AG09319 (cell line): ENCODE results near the gene ESAM.
A peak's percentile ranks its signal among the peaks of the same experiment; 100 is the strongest.

Experiments
- DNase-seq: peaks from one replicate; pipeline ENCODE4 v3.0.0-alpha.2; 2010; ENCODE audit warnings: low read depth; ENCODE audit errors: extremely low read depth
- TF ChIP-seq, protein P1 (sequence below): IDR thresholded peaks from 2 replicates; pipeline ENCODE4 v1.5.1; 2011; ENCODE audit warnings: low read depth, mild to moderate bottlenecking, inconsistent platforms, low read length, moderate library complexity

ESAM gene

DNA sequence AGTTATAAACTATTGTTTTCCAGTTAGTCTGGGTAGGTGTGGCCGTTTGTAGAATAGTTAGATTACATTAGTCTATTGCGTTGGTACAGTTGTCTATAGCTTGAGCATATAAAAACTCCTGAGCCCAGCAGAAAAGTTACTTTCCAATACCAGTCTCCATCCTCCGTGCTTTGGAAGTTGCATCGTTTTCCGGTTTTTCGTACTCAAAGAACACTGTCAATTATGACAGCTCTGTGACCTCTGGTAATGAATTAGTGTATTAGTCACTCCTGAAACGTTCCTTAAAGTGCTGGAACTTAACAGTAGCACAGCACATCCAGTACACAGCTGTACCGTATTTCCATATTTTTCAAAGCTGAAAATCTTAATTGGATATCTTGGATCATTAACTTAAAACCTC lies 38.9 kb upstream of the ESAM start:
- DNase-seq, result no peak

DNA sequence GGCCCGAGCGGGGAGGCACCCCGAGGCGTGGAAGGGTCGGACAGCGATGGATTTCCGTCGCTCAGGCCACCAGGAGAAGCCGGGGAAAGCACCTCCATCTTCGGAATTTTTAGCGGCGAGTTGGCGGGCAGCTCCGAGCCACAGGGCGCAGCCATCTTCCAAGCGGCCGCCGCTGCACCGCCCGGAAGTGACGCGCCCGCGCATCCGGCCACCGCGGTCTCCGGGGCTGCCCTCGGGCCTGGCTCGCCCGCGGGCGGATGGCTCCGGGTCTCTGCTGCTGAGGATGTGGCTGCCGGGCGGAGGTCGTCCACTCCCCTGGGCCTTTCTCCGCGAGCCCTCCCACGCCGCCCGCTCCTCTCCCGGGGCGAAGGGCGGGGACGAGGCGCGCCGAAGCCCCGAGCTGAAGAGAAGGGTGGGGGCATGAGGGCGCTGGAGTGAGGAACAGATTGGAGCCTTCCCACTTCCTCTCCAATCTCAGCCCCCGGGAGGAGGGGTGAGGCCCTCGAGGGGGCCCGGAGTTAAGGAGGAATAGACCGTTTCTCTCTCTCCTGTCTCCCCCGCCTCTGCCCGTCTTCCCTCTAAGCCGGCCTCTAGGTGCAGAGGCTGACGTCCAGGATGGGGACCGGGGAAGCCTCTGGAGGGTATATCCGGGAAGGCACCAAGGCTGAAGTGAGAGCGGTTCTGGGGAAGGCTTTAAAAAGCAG lies 38.3 kb upstream of the ESAM start, which contains the start of gene MSANTD2:
Gene MSANTD2 (minus strand): TSS at position 181 of the 704 bp plus-strand sequence. CDS start 26 bp downstream, at position 155.
- TF ChIP-seq, protein P1, sequence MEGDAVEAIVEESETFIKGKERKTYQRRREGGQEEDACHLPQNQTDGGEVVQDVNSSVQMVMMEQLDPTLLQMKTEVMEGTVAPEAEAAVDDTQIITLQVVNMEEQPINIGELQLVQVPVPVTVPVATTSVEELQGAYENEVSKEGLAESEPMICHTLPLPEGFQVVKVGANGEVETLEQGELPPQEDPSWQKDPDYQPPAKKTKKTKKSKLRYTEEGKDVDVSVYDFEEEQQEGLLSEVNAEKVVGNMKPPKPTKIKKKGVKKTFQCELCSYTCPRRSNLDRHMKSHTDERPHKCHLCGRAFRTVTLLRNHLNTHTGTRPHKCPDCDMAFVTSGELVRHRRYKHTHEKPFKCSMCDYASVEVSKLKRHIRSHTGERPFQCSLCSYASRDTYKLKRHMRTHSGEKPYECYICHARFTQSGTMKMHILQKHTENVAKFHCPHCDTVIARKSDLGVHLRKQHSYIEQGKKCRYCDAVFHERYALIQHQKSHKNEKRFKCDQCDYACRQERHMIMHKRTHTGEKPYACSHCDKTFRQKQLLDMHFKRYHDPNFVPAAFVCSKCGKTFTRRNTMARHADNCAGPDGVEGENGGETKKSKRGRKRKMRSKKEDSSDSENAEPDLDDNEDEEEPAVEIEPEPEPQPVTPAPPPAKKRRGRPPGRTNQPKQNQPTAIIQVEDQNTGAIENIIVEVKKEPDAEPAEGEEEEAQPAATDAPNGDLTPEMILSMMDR, result no peak
- peak; percentile 29 for DNase-seq

More for the DNA sequence above, 38.9 kb upstream of the ESAM start:
- TF ChIP-seq, protein P1, result no peak

DNA sequence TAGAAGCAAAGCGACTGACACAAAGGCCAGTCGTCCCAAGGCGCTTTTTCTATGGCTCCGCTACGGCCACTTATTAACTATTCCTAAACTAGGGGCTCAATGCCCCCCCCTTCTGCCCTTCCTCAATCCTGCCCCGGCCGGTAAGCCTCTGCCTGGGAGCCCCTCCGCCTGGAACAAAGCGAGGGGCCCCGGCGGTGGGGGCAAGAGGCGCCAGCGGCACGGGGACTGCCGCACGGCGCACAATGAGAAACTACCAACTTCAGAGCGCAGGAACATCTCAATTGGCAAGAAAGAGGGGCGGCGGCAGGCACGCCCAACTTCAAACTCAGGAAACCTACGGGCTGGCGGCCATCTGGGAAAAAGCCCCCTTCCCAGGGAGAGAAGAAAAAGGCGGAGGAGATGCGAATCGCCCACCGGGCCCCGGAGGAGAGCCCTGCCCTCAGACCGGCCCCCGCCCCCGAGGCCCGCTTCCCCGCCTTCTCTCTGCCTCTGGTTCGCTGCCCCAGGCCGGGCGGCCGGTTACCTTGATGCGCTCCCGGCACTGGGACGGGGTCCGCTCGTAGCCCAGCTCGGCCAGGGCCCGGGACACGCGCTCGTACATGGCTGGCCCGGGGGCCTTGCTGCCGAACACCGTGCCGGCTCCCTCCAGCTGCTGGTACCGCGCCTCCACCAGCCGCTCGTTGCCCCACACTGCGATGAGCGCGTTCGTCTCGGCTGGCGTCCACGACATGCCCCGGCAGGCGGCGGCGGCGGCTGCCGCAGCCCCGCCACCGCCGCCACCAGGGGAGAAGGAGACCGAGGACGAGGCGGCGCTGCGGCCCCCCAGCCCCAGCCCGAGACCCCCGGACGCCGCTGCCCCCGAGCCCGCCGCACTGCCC lies 37.5 kb upstream of the ESAM start:
- TF ChIP-seq, protein P1, result no peak
- DNase-seq, result no peak

DNA sequence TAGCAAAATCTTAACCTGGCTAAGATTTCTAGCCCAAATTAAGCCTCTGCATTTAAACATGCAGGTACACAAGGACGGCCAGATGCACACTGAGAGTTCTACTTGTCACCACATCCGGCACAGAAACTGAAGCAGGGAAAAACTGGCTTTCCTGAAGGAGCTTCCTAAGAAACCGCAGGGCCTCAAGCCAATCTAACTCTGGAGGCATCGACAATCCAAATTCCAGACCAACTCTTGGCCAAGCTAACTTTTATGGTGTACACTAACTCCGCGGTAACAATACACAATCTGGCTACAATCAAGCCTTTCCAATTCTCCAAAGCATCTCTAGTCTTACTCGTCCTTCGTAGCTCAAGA lies 36.9 kb upstream of the ESAM start:
- TF ChIP-seq, protein P1, result no peak
- peak; percentile 28 for DNase-seq

DNA sequence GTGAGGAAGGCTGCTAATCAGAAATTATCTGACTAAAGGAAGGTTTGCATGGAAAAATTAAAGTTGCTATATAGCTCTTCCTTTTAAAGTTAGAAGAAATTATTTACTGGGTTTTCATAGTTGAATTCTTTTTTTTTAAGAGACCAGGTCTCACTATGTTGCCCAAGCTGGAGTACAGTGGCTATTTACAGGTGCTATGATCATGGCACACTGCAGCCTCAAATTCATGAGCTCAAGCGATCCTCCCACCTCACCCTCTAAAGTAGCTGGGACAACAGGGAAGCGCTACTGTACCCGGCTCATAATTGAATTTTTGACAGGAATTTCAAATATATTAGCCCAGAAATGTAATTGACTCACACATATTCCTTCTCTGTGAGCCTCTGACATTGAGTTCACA lies 34.2 kb upstream of the ESAM start:
- no peak for DNase-seq
- TF ChIP-seq, protein P1, result no peak

DNA sequence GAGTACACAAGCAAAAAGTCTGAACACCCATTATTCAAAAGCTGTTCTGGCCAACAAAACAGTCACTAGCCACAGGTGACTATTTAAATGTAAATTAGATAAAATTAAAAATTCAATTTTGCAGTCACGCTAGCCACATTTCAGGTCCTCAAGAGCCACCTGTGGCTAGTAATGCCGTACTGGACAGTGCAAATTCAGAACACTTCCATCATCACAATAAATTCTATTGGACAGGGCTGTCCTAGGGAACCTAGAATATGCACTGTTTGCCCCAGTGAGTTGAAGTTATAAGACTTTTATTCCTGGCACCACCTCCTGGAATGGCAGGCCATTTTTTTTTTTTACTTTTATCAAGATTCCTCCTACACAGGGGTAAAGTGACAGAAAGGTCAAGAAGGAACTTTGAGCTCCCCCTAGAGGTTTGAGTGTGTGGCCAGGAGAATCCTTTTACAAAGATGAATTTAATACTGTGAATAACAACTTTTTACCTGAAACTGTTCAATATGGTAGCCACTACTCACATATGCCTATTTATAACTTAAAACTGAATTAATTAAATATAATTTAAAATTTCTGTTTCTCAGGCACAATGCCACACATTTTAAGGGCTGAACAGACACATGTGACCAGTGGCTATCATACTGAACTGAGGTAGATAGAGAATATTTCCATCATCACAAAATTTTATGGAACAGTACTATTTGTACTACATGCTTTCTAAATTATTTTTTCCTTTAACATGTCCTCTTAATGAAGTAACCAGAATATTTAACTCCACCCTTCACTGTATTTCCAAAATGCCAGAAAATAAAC lies 31.6 kb upstream of the ESAM start:
- DNase-seq, result no peak
- TF ChIP-seq, protein P1, result peak; percentile 74
